K562 (cell line): ENCODE results near the gene IFNGR2. TPM values are rescaled to one million over a fixed set of nuclear protein-coding genes. Genes with fewer than 3 reads are reported as not detected.

ENCODE experiments used
- ASH1L ChIP-seq: fragments of 450-650 bp; IDR thresholded peaks from 2 replicates; pipeline ENCODE4 v1.6.1; 2018; ENCODE audit warnings: borderline replicate concordance, mild to moderate bottlenecking, low read depth; ENCODE audit not compliant: partially characterized antibody
- FOSL1 ChIP-seq: fragments of 200-800 bp; sonication (Bioruptor generic); conservative IDR thresholded peaks from 2 replicates; pipeline ENCODE4 v1.6.1; 2016; ENCODE audit warnings: missing genetic modification characterization, missing compliant biosample characterization
- FOXK2 ChIP-seq, 2 experiments: fragments of 450-650 bp; IDR thresholded peaks in 1 of 2; conservative IDR thresholded peaks in 1 of 2; 2 replicates each; pipeline ENCODE4 v1.6.1; 2016; ENCODE audit warnings: low read depth in 2 of 2, mild to moderate bottlenecking in 1 of 2
- HDAC6 ChIP-seq: IDR thresholded peaks from 2 replicates; pipeline ENCODE4 v1.6.1; 2012; ENCODE audit warnings: low read depth, mild to moderate bottlenecking, control low read depth, inconsistent platforms, low read length, moderate library complexity
- MCM2 ChIP-seq: fragments of 450-650 bp; IDR thresholded peaks from 2 replicates; pipeline ENCODE4 v1.6.1; 2017; ENCODE audit warnings: low read depth, mild to moderate bottlenecking
- MTF1 ChIP-seq: fragments of 250-450 bp; sonication (Bioruptor Pico); IDR thresholded peaks from 2 replicates; pipeline ENCODE4 v1.9.0; 2021; ENCODE audit warnings: moderate library complexity, mild to moderate bottlenecking, inconsistent platforms, borderline replicate concordance
- PHTF2 ChIP-seq: fragments of 250-450 bp; sonication (Bioruptor Pico); IDR thresholded peaks from 2 replicates; pipeline ENCODE4 v1.5.0; 2021; ENCODE audit warnings: mild to moderate bottlenecking
- POLR3G ChIP-seq: IDR thresholded peaks from 2 replicates; pipeline ENCODE4 v1.6.1; 2011; ENCODE audit not compliant: insufficient read length, insufficient replicate concordance; ENCODE audit errors: extremely low read depth
- SP1 ChIP-seq: sonication (generic); formaldehyde crosslinking; IDR thresholded peaks from 2 replicates; pipeline ENCODE4 v1.8.1; 2022; ENCODE audit warnings: mild to moderate bottlenecking, missing genetic modification reagents
- SREBF2 ChIP-seq: sonication (generic); formaldehyde crosslinking; IDR thresholded peaks from 2 replicates; pipeline ENCODE4 v1.4.0; 2020; ENCODE audit warnings: mild to moderate bottlenecking, missing genetic modification reagents
- TEAD4 ChIP-seq, 2 experiments: sonication (generic) in 1 of 2; formaldehyde crosslinking in 1 of 2; IDR thresholded peaks; 2 replicates each; pipeline versions ENCODE4 v1.6.1 to v1.8.0; 2012 to 2022; ENCODE audit warnings: borderline replicate concordance in 1 of 2, inconsistent platforms in 1 of 2, low read length in 1 of 2, mild to moderate bottlenecking in 1 of 2, missing genetic modification reagents in 1 of 2
- ZC3H11A ChIP-seq: IDR thresholded peaks from 2 replicates; pipeline ENCODE4 v1.6.1; 2012; ENCODE audit warnings: low read depth, low read length, improper control_type of control experiment
- ZNF232 ChIP-seq: sonication (generic); formaldehyde crosslinking; IDR thresholded peaks from 2 replicates; pipeline ENCODE4 v1.8.0; 2022; ENCODE audit warnings: mild to moderate bottlenecking, missing genetic modification reagents
- ZNF589 ChIP-seq: fragments of 200-800 bp; sonication (Bioruptor generic); IDR thresholded peaks from 2 replicates; pipeline ENCODE4 v1.6.1; 2016; ENCODE audit warnings: low read depth, missing genetic modification characterization, missing compliant biosample characterization
- ZNF717 ChIP-seq: fragments of 250-450 bp; sonication (Bioruptor Pico); IDR thresholded peaks from 2 replicates; pipeline ENCODE4 v1.5.0; 2021
- polyA plus RNA-seq, 8 experiments: library from polyadenylated mRNA; depleted of rRNA in 4 of 8; stranded (reverse) in 5 of 8; unstranded in 3 of 8; fragments of >200 nt; fragmentation: Nextera tagmentation in 2 of 8; fragmentation: Illumina TruSeq in 1 of 8; extraction: Ambion mirVana in 2 of 8; extraction: Trizol in 1 of 8; gene quantifications; 2 replicates each; pipeline versions ENCODE4 v1.2.1 to v1.2.3, GENCODE V29; 2011 to 2014; ENCODE audit warnings: inconsistent platforms in 1 of 8, missing spikeins in 1 of 8
- total RNA-seq, 7 experiments: library from RNA; depleted of rRNA in 6 of 7; stranded (reverse); fragments of >200 nt in 6 of 7; fragmentation: Illumina TruSeq in 2 of 7; extraction: Trizol in 2 of 7; gene quantifications; 2 replicates each; pipeline versions ENCODE4 v1.2.1 to v1.2.3, GENCODE V29; 2011 to 2021; ENCODE audit warnings: low replicate concordance in 1 of 7
- TF ChIP-seq, protein P1 (sequence below): fragments of 250-450 bp; sonication (Bioruptor Pico); IDR thresholded peaks from 2 replicates; pipeline ENCODE4 v1.5.1; 2021; ENCODE audit warnings: mild to moderate bottlenecking
- TF ChIP-seq, protein P2 (sequence below), 2 experiments: fragments of 450-650 bp; formaldehyde crosslinking in 1 of 2; IDR thresholded peaks; 2 replicates each; pipeline versions ENCODE4 v1.4.0 to v1.6.1; 2014 to 2020; ENCODE audit warnings: mild to moderate bottlenecking in 2 of 2, borderline replicate concordance in 1 of 2, low read depth in 1 of 2

Gene IFNGR2
- total and polyA plus RNA-seq, 9 of the 15 experiments (the other 6 are each of a cell fraction or from before 2014, with no cell fraction given) = 6.7 to 58.0 (median 28.5) TPM

DNA sequence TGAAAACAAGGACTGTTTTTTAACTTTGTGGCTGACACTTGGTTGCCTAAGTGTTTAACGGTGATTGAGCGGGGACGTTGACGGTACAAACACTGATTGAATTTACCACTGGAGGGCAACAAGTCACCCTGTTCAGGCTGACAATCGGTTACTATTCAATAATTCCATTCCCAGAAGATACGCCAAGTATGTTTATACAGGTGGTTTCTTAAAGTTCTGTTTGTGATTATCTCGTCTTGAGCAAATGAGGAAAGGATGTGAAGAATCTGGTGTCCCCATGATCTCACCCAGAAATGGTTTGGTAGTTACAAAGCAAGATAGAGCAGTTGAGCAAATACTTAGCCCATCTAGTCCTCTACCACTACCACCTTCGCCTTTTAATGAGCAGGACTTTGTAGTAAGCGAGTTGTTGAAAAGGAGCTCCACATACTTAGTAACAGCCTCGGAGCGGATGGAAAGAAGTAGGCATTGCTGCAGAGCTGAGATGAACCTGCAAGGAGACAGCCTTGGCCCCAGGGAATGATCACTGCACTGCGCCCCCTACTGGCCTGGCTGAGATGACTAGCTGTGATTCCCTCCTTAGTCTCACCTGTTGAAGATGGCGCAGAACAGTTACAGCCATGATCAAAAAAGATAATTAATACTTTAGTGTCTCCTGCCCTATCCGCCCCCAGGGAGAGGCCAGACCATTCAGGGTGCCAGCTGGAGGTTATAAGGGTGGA, 42.2 kb upstream of the IFNGR2 start (continued):
- TF ChIP-seq, protein P1, sequence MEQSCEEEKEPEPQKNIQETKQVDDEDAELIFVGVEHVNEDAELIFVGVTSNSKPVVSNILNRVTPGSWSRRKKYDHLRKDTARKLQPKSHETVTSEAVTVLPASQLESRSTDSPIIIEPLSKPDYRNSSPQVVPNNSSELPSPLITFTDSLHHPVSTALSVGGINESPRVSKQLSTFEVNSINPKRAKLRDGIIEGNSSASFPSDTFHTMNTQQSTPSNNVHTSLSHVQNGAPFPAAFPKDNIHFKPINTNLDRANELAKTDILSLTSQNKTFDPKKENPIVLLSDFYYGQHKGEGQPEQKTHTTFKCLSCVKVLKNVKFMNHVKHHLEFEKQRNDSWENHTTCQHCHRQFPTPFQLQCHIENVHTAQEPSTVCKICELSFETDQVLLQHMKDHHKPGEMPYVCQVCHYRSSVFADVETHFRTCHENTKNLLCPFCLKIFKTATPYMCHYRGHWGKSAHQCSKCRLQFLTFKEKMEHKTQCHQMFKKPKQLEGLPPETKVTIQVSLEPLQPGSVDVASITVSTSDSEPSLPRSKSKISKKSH (CRISPR knock-in tag) = no peak
- TF ChIP-seq ASH1L (no peak), TEAD4 (IDR thresholded peaks at IDR 0.05; ENCODE audit: low read length) (no peak), TEAD4 (CRISPR knock-in tag; IDR thresholded peaks at IDR 0.05; ENCODE audit: borderline replicate concordance) (no peak), SP1 (CRISPR knock-in tag) (0 out of 2 replicates have a peak, but pooled peaks have one; percentile 26), ZNF589 (no peak), ZC3H11A (no peak), PHTF2 (CRISPR knock-in tag) (no peak), FOXK2 (conservative IDR thresholded peaks at IDR 0.05 in 1 of 2, IDR thresholded peaks at IDR 0.05 in 1 of 2; ENCODE audit: low read depth in 2 of 2) (no peak), SREBF2 (CRISPR knock-in tag) (no peak), MTF1 (CRISPR knock-in tag) (no peak), ZNF717 (CRISPR knock-in tag) (no peak), FOSL1 (tag) (no peak), MCM2 (no peak), ZNF232 (CRISPR knock-in tag) (no peak), POLR3G (no peak), HDAC6 (no peak)
- TF ChIP-seq, protein P2, sequence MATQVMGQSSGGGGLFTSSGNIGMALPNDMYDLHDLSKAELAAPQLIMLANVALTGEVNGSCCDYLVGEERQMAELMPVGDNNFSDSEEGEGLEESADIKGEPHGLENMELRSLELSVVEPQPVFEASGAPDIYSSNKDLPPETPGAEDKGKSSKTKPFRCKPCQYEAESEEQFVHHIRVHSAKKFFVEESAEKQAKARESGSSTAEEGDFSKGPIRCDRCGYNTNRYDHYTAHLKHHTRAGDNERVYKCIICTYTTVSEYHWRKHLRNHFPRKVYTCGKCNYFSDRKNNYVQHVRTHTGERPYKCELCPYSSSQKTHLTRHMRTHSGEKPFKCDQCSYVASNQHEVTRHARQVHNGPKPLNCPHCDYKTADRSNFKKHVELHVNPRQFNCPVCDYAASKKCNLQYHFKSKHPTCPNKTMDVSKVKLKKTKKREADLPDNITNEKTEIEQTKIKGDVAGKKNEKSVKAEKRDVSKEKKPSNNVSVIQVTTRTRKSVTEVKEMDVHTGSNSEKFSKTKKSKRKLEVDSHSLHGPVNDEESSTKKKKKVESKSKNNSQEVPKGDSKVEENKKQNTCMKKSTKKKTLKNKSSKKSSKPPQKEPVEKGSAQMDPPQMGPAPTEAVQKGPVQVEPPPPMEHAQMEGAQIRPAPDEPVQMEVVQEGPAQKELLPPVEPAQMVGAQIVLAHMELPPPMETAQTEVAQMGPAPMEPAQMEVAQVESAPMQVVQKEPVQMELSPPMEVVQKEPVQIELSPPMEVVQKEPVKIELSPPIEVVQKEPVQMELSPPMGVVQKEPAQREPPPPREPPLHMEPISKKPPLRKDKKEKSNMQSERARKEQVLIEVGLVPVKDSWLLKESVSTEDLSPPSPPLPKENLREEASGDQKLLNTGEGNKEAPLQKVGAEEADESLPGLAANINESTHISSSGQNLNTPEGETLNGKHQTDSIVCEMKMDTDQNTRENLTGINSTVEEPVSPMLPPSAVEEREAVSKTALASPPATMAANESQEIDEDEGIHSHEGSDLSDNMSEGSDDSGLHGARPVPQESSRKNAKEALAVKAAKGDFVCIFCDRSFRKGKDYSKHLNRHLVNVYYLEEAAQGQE (IDR thresholded peaks at IDR 0.05; ENCODE audit: borderline replicate concordance) = peak; percentile 62; the same call in 1 of the 2 replicates
- TF ChIP-seq, protein P2 (CRISPR knock-in tag; IDR thresholded peaks at IDR 0.05; ENCODE audit: low read depth) = no peak
